ENCODE results near the gene MBTD1. TPM values are rescaled to one million over a fixed set of nuclear protein-coding genes. Genes with fewer than 3 reads are reported as not detected.

Gene MBTD1
- total and polyA plus RNA-seq, 2 experiments from 2014 or later = 19.1 to 63.9 TPM

- H3K4me1 ChIP-seq (ENCODE audit: insufficient read depth) = no peaks in the 10 kb centered on the region
- no peak overlapping the region for H3K27ac ChIP-seq (ENCODE audit: low read depth)
- H3K9me2 ChIP-seq (ENCODE audit: insufficient read depth) = no peaks in the 10 kb centered on the region
- Mint-ChIP-seq H3K4me3 (no peak overlapping the region), H3K27me3 (ENCODE audit: insufficient read depth, low read depth, poor library complexity) (peaks cover 3% of the 10 kb centered on the region), H3K4me1 (no peaks in the 10 kb centered on the region), H3K36me3 (ENCODE audit: low read depth) (peaks cover 6% of the 10 kb centered on the region; the same call in 2 of the 3 replicates), H3K27ac (peak overlapping the region; percentile 32; the same call in 1 of the 2 replicates), H3K9me3 (no peaks in the 10 kb centered on the region)
- no peak overlapping the region for H3K4me2 ChIP-seq
- H3F3A ChIP-seq (replicated peaks; ENCODE audit: low read depth) = no peaks in the 10 kb centered on the region
- H4K20me1 ChIP-seq (replicated peaks; ENCODE audit: insufficient read depth) = peaks cover 19% of the 10 kb centered on the region
- no peaks in the 10 kb centered on the region for H3K27me3 ChIP-seq (ENCODE audit: insufficient read depth)
- ATAC-seq = no peak
- no peaks in the 10 kb centered on the region for H3K36me3 ChIP-seq (ENCODE audit: insufficient read depth)
- TF ChIP-seq REST (IDR thresholded peaks at IDR 0.05; ENCODE audit: unreplicated experiment) = no peak
- no peak for TF ChIP-seq EZH2 (IDR thresholded peaks at IDR 0.05; ENCODE audit: low read depth, unreplicated experiment)
- no peak overlapping the region for H2AFZ ChIP-seq
- no peak for DNase-seq (ENCODE audit: low spot score)
- H3K79me2 ChIP-seq (replicated peaks; ENCODE audit: insufficient read depth) = peaks cover 82% of the 10 kb centered on the region
- no peak overlapping the region for H3K4me3 ChIP-seq
Observed at GRCh38 chr17:51244041-51244440, 15.8 kb downstream of the MBTD1 start.

- no peaks in the 10 kb centered on the region for H3K27me3 ChIP-seq (ENCODE audit: insufficient read depth)
- H3K4me2 ChIP-seq = no peak overlapping the region
- Mint-ChIP-seq H3K27ac (no peak overlapping the region), H3K4me1 (no peaks in the 10 kb centered on the region), H3K9me3 (no peaks in the 10 kb centered on the region), H3K36me3 (ENCODE audit: low read depth) (no peaks in the 10 kb centered on the region), H3K27me3 (ENCODE audit: insufficient read depth, low read depth, poor library complexity) (no peaks in the 10 kb centered on the region), H3K4me3 (no peak overlapping the region)
- H3K9me2 ChIP-seq (ENCODE audit: insufficient read depth) = no peaks in the 10 kb centered on the region
- H3K4me1 ChIP-seq (ENCODE audit: insufficient read depth) = no peaks in the 10 kb centered on the region
- H3K36me3 ChIP-seq (ENCODE audit: insufficient read depth) = no peaks in the 10 kb centered on the region
- H4K20me1 ChIP-seq (replicated peaks; ENCODE audit: insufficient read depth) = peaks cover 15% of the 10 kb centered on the region
- H2AFZ ChIP-seq = no peak overlapping the region
- H3F3A ChIP-seq (replicated peaks; ENCODE audit: low read depth) = no peaks in the 10 kb centered on the region
- DNase-seq (ENCODE audit: low spot score) (no peak), ATAC-seq (no peak)
- no peak overlapping the region for H3K27ac ChIP-seq (ENCODE audit: low read depth)
- H3K79me2 ChIP-seq (replicated peaks; ENCODE audit: insufficient read depth) = peaks cover 98% of the 10 kb centered on the region
- H3K4me3 ChIP-seq = no peak overlapping the region
- no peak for TF ChIP-seq EZH2phosphoT487 (IDR thresholded peaks at IDR 0.05; ENCODE audit: unreplicated experiment)
- TF ChIP-seq ZNF331 (CRISPR knock-in tag; IDR thresholded peaks at IDR 0.05; ENCODE audit: low read depth) = no peak
- no peak for TF ChIP-seq CTCF (conservative IDR thresholded peaks at IDR 0.05; ENCODE audit: low read depth in 2 of 2)
- TF ChIP-seq ETS1 (IDR thresholded peaks at IDR 0.05) = no peak
- no peak for TF ChIP-seq CREB1 (CRISPR knock-in tag; IDR thresholded peaks at IDR 0.05; ENCODE audit: low read depth)
- no peak for TF ChIP-seq EZH2 (IDR thresholded peaks at IDR 0.05; ENCODE audit: low read depth, unreplicated experiment)
- no peak for TF ChIP-seq NANOG (IDR thresholded peaks at IDR 0.05; ENCODE audit: borderline replicate concordance)
- TF ChIP-seq POLR2AphosphoS5 (IDR thresholded peaks at IDR 0.05; ENCODE audit: low read depth) = no peak
- TF ChIP-seq STAT1 (IDR thresholded peaks at IDR 0.05; ENCODE audit: unreplicated experiment) = no peak
- TF ChIP-seq ZNF114 (CRISPR knock-in tag; IDR thresholded peaks at IDR 0.05) = no peak
- no peak for TF ChIP-seq REST (IDR thresholded peaks at IDR 0.05; ENCODE audit: unreplicated experiment)
- no peak for TF ChIP-seq JUNB (IDR thresholded peaks at IDR 0.05; ENCODE audit: unreplicated experiment)
Observed at GRCh38 chr17:51240275-51240674, 19.6 kb downstream of the MBTD1 start.
